Progenitor cell of endocrine pancreas (in vitro differentiated cells): Measurements from ENCODE around the gene ANKS1B. TPM values are rescaled to one million over a fixed set of nuclear protein-coding genes. Genes with fewer than 3 reads are reported as not detected.

Source experiments
- DNase-seq: peaks from one replicate; pipeline ENCODE4 v3.0.0; 2021; ENCODE audit warnings: low spot score; ENCODE audit not compliant: unreplicated experiment
- H3K27ac Mint-ChIP-seq: 2 replicates; pipeline ENCODE4 v1.8.0; 2021; ENCODE audit warnings: mild to moderate bottlenecking, moderate library complexity, mixed read lengths
- H3K27me3 Mint-ChIP-seq: 2 replicates; pipeline ENCODE4 v1.8.0; 2021; ENCODE audit warnings: mixed read lengths
- H3K36me3 Mint-ChIP-seq: 2 replicates; pipeline ENCODE4 v1.8.0; 2022; ENCODE audit warnings: mixed read lengths; ENCODE audit not compliant: insufficient read depth
- H3K4me1 Mint-ChIP-seq: 2 replicates; pipeline ENCODE4 v1.8.0; 2021; ENCODE audit warnings: low read depth, mixed read lengths
- H3K4me3 Mint-ChIP-seq: 2 replicates; pipeline ENCODE4 v1.8.0; 2021; ENCODE audit warnings: low read depth, mild to moderate bottlenecking, moderate library complexity, mixed read lengths
- H3K9me3 Mint-ChIP-seq: 2 replicates; pipeline ENCODE4 v1.8.0; 2021; ENCODE audit warnings: low read depth, mixed read lengths
- CTCF ChIP-seq: fragments of 200-600 bp; sonication (generic); IDR thresholded peaks from one replicate; pipeline ENCODE4 v1.5.0; 2021; ENCODE audit warnings: antibody characterized with exemption, mild to moderate bottlenecking; ENCODE audit not compliant: unreplicated experiment
- total RNA-seq: library from RNA; stranded (reverse); gene quantifications from 2 replicates; pipeline ENCODE4 v1.2.1, GENCODE V29; 2021

ANKS1B gene
- total RNA-seq, 1 donor from 2014 or later, result 10.1 TPM

GRCh38 chr12:98737322-98737712, 1247.4 kb downstream of the ANKS1B start:
- Mint-ChIP-seq H3K4me1 (peaks cover 13% of the 10 kb centered on the region), H3K9me3 (no peaks in the 10 kb centered on the region), H3K4me3 (no peak overlapping the region), H3K36me3 (peaks cover 5% of the 10 kb centered on the region), H3K27ac (peak overlapping the region; percentile 34), H3K27me3 (peaks cover 22% of the 10 kb centered on the region)
- no peak for TF ChIP-seq CTCF
- no peak for DNase-seq

GRCh38 chr12:98736352-98737321, 1248.1 kb downstream of the ANKS1B start:
- peak overlapping the region; percentile 34 for H3K27ac Mint-ChIP-seq
- peaks cover 13% of the 10 kb centered on the region for H3K4me1 Mint-ChIP-seq
- no peak for DNase-seq

GRCh38 chr12:98735821-98736220, 1248.9 kb downstream of the ANKS1B start:
- H3K36me3 Mint-ChIP-seq, result peaks cover 7% of the 10 kb centered on the region
- peaks cover 9% of the 10 kb centered on the region for H3K27me3 Mint-ChIP-seq
- H3K4me3 Mint-ChIP-seq, result no peak overlapping the region
- H3K4me1 Mint-ChIP-seq, result peaks cover 13% of the 10 kb centered on the region
- H3K9me3 Mint-ChIP-seq, result no peaks in the 10 kb centered on the region
- TF ChIP-seq CTCF, result no peak
- no peak for DNase-seq
- H3K27ac Mint-ChIP-seq, result no peak overlapping the region

More at GRCh38 chr12:98736352-98737321, 1248.1 kb downstream of the ANKS1B start:
- no peaks in the 10 kb centered on the region for H3K9me3 Mint-ChIP-seq
- no peak for TF ChIP-seq CTCF
- no peak overlapping the region for H3K4me3 Mint-ChIP-seq
- H3K36me3 Mint-ChIP-seq, result peaks cover 7% of the 10 kb centered on the region
- H3K27me3 Mint-ChIP-seq, result peaks cover 17% of the 10 kb centered on the region

GRCh38 chr12:98733667-98734350, 1250.9 kb downstream of the ANKS1B start:
- H3K9me3 Mint-ChIP-seq, result no peaks in the 10 kb centered on the region
- no peaks in the 10 kb centered on the region for H3K27me3 Mint-ChIP-seq
- peaks cover 13% of the 10 kb centered on the region for H3K36me3 Mint-ChIP-seq
- TF ChIP-seq CTCF, result no peak
- peaks cover 13% of the 10 kb centered on the region for H3K4me1 Mint-ChIP-seq
- DNase-seq, result no peak
- H3K27ac Mint-ChIP-seq, result no peak overlapping the region
- no peak overlapping the region for H3K4me3 Mint-ChIP-seq

GRCh38 chr12:98730412-98730811, 1254.3 kb downstream of the ANKS1B start:
- Mint-ChIP-seq H3K4me3 (no peak overlapping the region), H3K36me3 (peaks cover 19% of the 10 kb centered on the region), H3K4me1 (no peaks in the 10 kb centered on the region), H3K27ac (no peak overlapping the region), H3K9me3 (no peaks in the 10 kb centered on the region), H3K27me3 (no peaks in the 10 kb centered on the region)
- TF ChIP-seq CTCF, result no peak
- DNase-seq, result no peak
